ENCODE data around the gene PRKCQ. TPM values are rescaled to one million over a fixed set of nuclear protein-coding genes. Genes with fewer than 3 reads are reported as not detected.
A peak's percentile ranks its signal among the peaks of the same experiment; 100 is the strongest.

PRKCQ gene
- total RNA-seq, 1 experiment from 2014 or later = not detected

GRCh38 chr10:6406220-6407033, 173.6 kb downstream of the PRKCQ start:
- peak; percentile 29 for DNase-seq (ENCODE audit: low spot score)

DNA sequence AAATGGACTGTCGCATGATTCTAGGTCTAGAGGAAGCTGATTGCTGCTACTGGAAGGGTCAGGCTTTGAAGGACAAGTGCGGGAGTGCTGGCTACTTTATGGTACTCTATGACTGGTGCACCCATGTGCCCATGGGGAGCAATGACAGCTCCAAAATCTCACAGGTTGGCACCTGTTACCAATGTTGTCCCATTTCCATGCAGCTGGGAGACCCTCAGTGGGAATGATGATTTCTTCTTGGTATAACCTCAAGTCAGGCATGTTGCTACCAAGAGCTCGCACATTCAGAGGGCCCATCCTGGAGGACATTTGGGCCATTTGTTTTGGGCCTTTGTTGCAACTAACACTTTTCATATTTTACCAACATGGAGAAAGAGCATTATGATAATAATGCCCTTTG, 174.4 kb downstream of the PRKCQ start:
- DNase-seq (ENCODE audit: low spot score) = no peak

DNA sequence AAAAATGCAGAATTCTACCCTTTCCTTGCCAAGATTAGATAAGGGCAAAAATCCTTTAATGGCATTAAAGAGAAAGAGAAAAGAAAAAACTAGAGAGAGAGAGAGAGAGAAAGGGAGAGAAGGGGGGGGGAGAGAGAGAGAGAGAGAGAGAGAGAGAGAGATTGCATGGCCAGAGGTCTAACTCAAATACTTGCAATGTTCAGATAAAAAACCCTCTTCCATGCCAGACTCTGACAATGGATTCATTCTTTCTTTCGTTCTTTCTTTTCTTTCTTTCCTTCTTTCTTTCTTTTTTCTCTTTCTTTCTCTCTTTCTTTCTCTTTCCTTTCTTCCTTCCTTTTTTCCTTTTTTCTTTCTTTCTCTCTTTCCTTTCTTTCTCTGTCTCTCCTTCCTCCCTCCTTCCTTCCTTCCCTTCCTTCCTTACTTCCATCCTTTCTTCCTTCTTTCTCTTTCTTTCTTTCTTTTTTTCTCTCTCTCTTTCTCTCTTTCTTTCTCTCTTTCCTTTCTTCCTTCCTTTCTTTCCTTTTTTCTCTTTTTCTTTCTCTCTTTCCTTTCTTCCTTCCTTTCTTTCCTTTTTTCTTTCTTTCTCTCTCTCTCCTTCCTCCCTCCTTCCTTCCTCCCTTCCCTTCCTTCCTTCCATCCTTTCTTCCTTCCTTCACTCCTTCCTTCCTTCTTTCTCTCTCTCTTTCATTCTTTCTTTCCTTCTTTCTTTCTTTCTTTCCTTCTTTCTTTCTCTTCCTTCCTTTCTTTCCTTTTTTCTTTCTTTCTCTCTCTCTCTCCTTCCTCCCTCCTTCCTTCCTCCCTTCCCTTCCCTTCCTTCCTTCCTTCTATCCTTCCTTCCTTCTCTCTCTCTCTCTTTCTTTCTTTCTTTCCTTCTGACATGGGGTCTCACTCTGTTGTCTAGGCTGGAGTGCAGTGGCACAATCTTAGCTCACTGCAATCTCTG, 175.7 kb downstream of the PRKCQ start:
- no peak for DNase-seq (ENCODE audit: low spot score)

DNA sequence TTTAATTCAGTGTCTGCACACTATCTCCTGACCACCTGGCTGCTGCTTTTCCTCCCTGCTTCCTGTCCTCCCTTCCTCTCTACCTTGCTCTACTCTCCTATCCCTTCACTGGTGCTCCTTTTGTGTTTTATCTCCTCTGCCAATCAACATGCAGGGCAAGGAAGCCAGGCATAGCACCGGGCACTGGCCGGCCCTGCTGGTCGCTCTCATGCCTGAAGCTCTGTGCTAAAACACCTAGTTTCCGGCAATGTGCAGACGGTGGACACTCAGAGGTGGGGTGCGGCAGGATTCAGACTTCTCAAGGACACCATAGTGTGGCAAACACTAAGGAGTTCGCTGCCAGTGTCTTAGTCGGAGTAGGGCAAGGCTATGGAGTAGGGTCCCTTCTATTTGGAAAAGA, 177.1 kb downstream of the PRKCQ start:
- DNase-seq (ENCODE audit: low spot score) = no peak

GRCh38 chr10:6402349-6402709, 177.7 kb downstream of the PRKCQ start:
- no peak for DNase-seq (ENCODE audit: low spot score)

- peak; percentile 89 for DNase-seq (ENCODE audit: low spot score)
Measured at GRCh38 chr10:6401558-6402348, 178.3 kb downstream of the PRKCQ start.

DNA sequence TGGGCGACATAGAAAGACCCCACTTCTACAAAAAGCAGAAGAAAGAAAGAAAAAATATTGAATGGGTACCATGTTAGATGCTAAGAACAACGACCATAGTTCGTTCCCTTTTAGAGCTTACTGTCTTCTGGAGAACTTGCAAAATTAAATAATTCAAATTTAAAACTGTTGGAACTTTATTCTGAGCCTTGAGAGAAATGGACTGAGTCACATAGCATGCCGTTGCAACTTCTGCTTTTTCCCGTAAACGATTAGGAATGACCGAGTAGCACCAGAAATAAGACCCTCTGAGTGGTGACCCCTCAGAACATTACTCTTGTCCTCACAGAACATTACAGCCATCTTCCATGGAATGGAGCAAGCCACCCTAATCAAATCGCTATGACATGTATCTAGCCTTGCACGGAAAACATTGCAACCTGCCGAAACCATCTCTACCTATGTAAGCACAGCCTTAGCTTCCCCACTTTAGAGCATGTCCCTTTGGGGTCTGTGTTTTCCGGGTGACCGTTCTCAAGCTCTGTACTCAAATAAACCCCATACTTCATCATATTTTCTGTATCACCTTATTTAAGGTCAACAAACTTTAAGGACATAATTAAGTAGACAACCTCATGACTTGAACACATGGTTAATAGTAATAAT, 179.1 kb downstream of the PRKCQ start:
- peak; percentile 29 for DNase-seq (ENCODE audit: low spot score)

- DNase-seq (ENCODE audit: low spot score) = no peak
Measured at GRCh38 chr10:6400331-6400730, 179.7 kb downstream of the PRKCQ start.

GRCh38 chr10:6399879-6400278, 180.2 kb downstream of the PRKCQ start:
- DNase-seq (ENCODE audit: low spot score) = no peak

GRCh38 chr10:6399231-6399741, 180.8 kb downstream of the PRKCQ start:
- peak; percentile 29 for DNase-seq (ENCODE audit: low spot score)

DNA sequence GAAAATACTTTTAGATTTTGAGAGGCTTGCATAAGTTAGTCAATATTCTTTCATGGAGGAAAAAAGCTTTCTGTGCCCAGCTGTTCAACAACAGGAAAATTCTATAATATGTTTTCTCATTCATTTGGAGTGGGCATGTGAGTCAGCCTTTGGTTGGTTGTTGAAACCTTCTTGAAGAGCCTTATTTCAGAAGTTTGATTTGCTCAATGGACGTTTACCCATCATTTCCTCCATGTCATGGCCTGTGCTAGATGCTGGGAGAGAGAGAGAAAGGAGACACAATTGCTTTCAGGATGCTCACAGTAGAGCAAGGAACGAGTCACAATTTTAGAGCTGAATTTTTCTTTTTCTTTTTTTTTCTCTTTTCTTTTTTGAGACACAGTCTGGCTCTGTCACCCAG, 181.7 kb downstream of the PRKCQ start:
- DNase-seq (ENCODE audit: low spot score) = no peak

- DNase-seq (ENCODE audit: low spot score) = peak; percentile 35
Measured at GRCh38 chr10:6396652-6397051, 183.4 kb downstream of the PRKCQ start.

- DNase-seq (ENCODE audit: low spot score) = no peak
Measured at GRCh38 chr10:6396226-6396625, 183.8 kb downstream of the PRKCQ start.

GRCh38 chr10:6395606-6396005, 184.5 kb downstream of the PRKCQ start:
- DNase-seq (ENCODE audit: low spot score) = no peak

GRCh38 chr10:6394084-6394483, 186.0 kb downstream of the PRKCQ start:
- DNase-seq (ENCODE audit: low spot score) = no peak

- DNase-seq (ENCODE audit: low spot score) = no peak
Measured at GRCh38 chr10:6393168-6393567, 186.9 kb downstream of the PRKCQ start.

- DNase-seq (ENCODE audit: low spot score) = no peak
Measured at GRCh38 chr10:6390213-6390845, 189.7 kb downstream of the PRKCQ start.

GRCh38 chr10:6388261-6388893, 191.7 kb downstream of the PRKCQ start:
- no peak for DNase-seq (ENCODE audit: low spot score)

GRCh38 chr10:6386960-6387359, 193.1 kb downstream of the PRKCQ start:
- no peak for DNase-seq (ENCODE audit: low spot score)

GRCh38 chr10:6386346-6386745, 193.7 kb downstream of the PRKCQ start:
- DNase-seq (ENCODE audit: low spot score) = no peak

Measured in A172 (cell line).